ENCODE results near the gene EXOC2.

The EXOC2 gene

DNA sequence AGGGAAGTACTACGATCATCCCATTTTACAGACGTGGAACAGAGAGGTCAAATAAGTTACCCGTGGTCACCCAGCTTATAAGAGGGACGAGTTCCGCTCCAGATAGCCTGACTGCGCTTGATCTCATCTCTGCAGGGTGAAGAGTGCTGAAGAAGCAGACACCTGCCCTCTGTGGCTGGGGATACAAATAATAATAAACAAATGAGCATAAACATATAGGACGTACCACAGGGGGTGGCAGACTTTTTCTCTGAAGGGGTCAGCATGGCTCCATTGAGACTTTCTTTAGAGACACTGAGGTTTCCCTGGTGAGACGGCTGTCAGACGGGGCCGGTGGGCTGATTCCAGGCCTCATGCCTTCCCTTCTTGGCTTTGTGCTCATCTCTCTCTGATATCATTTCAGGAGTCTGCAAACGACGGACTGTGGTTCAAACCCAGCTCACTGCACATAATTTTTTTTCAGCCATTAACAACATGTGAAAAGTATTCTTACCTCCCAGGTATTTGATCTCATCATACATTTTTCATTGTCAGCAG lies 254.2 kb downstream of the EXOC2 start:
- 84% methylated on average over 11 of the region's 12 CpGs for WGBS
- Histone ChIP-seq H3K14ac (ENCODE audit: low read length in 2 of 2) (no peak overlapping the region), H4K8ac (ENCODE audit: low read length) (no peak overlapping the region), H2AFZ (ENCODE audit: low read depth, low read length) (no peak overlapping the region), H3K79me1 (replicated peaks; ENCODE audit: low read length, poor library complexity, severe bottlenecking) (no peaks in the 10 kb centered on the region), H3K9me3 (ENCODE audit: control insufficient read depth, low read length) (no peaks in the 10 kb centered on the region), H3K18ac (ENCODE audit: low read depth in 1 of 2, low read length in 2 of 2) (no peak overlapping the region), H2BK5ac (ENCODE audit: low read depth, low read length, poor library complexity, severe bottlenecking) (no peak overlapping the region), H3K4me3 (ENCODE audit: insufficient read depth in 1 of 2, low read depth in 1 of 2, low read length in 2 of 2) (no peak overlapping the region), H2BK12ac (ENCODE audit: low read length in 2 of 2) (no peak overlapping the region), H3K27ac (ENCODE audit: low read length, poor library complexity, severe bottlenecking) (no peak overlapping the region), H2BK15ac (ENCODE audit: low read depth, poor library complexity, severe bottlenecking) (no peak overlapping the region), H3K4ac (ENCODE audit: low read depth in 1 of 2, low read length in 2 of 2) (no peak overlapping the region), H3K23ac (ENCODE audit: low read length in 2 of 2) (no peak overlapping the region), H3K4me2 (ENCODE audit: low read length, poor library complexity, severe bottlenecking) (no peak overlapping the region), H3K36me3 (ENCODE audit: control insufficient read depth in 1 of 2, insufficient read depth in 2 of 2, low read depth in 1 of 2, low read length in 2 of 2) (no peaks in the 10 kb centered on the region), H4K91ac (ENCODE audit: low read length) (no peak overlapping the region), H3K9ac (ENCODE audit: low read length) (no peak overlapping the region), H3K27me3 (ENCODE audit: control insufficient read depth in 1 of 2, insufficient read depth in 1 of 2, low read length in 2 of 2) (peaks cover 5 to 23% of the 10 kb centered on the region in 2 experiments), H2BK120ac (ENCODE audit: low read depth, low read length) (no peak overlapping the region), H2AK5ac (ENCODE audit: low read length, severe bottlenecking) (no peak overlapping the region), H3K4me1 (ENCODE audit: control insufficient read depth, insufficient read depth, low read depth, low read length) (peaks cover 2% of the 10 kb centered on the region)
- no peak for DNase-seq

DNA sequence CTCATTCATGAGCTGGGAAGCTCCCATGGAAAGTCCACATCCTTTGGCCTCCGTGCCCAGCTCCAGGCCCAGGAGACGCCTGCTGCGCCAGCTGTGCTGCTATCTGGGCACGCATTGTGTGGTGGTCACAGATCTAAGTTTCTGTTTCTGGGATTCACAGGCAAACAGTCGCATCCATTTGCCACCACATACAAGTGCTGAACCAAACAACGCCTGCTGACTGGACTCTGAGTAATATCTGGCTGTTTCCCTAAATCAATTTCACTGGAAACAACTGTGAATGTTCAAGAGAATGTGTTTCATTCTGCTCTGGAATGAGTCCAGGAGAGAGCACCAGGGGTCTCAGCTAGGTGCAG lies 255.9 kb downstream of the EXOC2 start:
- H3K4ac ChIP-seq (ENCODE audit: low read depth in 1 of 2, low read length in 2 of 2), result no peak overlapping the region
- peak overlapping the region; percentile 84 for H3K9ac ChIP-seq (ENCODE audit: low read length)
- no peak overlapping the region for H2BK15ac ChIP-seq (ENCODE audit: low read depth, poor library complexity, severe bottlenecking)
- peaks cover 5 to 23% of the 10 kb centered on the region in 2 experiments for H3K27me3 ChIP-seq (ENCODE audit: control insufficient read depth in 1 of 2, insufficient read depth in 1 of 2, low read length in 2 of 2)
- peak overlapping the region in 1 of 2 experiments; percentile 75 for H3K4me3 ChIP-seq (ENCODE audit: insufficient read depth in 1 of 2, low read depth in 1 of 2, low read length in 2 of 2)
- no peak overlapping the region for H3K4me2 ChIP-seq (ENCODE audit: low read length, poor library complexity, severe bottlenecking)
- H3K79me1 ChIP-seq (replicated peaks; ENCODE audit: low read length, poor library complexity, severe bottlenecking), result no peaks in the 10 kb centered on the region
- no peaks in the 10 kb centered on the region for H3K36me3 ChIP-seq (ENCODE audit: control insufficient read depth in 1 of 2, insufficient read depth in 2 of 2, low read depth in 1 of 2, low read length in 2 of 2)
- H3K27ac ChIP-seq (ENCODE audit: low read length, poor library complexity, severe bottlenecking), result no peak overlapping the region
- no peak overlapping the region for H3K18ac ChIP-seq (ENCODE audit: low read depth in 1 of 2, low read length in 2 of 2)
- no peak overlapping the region for H4K8ac ChIP-seq (ENCODE audit: low read length)
- no peak overlapping the region for H2BK12ac ChIP-seq (ENCODE audit: low read length in 2 of 2)
- no peak overlapping the region for H2BK120ac ChIP-seq (ENCODE audit: low read depth, low read length)
- H3K23ac ChIP-seq (ENCODE audit: low read length in 2 of 2), result no peak overlapping the region
- no peak overlapping the region for H2AFZ ChIP-seq (ENCODE audit: low read depth, low read length)
- DNase-seq, result no peak
- WGBS, result 90% methylated on average over 6 of the region's 6 CpGs
- no peak overlapping the region for H3K14ac ChIP-seq (ENCODE audit: low read length in 2 of 2)
- H2BK5ac ChIP-seq (ENCODE audit: low read depth, low read length, poor library complexity, severe bottlenecking), result no peak overlapping the region
- H2AK5ac ChIP-seq (ENCODE audit: low read length, severe bottlenecking), result no peak overlapping the region
- H3K4me1 ChIP-seq (ENCODE audit: control insufficient read depth, insufficient read depth, low read depth, low read length), result peaks cover 4% of the 10 kb centered on the region
- no peaks in the 10 kb centered on the region for H3K9me3 ChIP-seq (ENCODE audit: control insufficient read depth, low read length)
- H4K91ac ChIP-seq (ENCODE audit: low read length), result no peak overlapping the region

DNA sequence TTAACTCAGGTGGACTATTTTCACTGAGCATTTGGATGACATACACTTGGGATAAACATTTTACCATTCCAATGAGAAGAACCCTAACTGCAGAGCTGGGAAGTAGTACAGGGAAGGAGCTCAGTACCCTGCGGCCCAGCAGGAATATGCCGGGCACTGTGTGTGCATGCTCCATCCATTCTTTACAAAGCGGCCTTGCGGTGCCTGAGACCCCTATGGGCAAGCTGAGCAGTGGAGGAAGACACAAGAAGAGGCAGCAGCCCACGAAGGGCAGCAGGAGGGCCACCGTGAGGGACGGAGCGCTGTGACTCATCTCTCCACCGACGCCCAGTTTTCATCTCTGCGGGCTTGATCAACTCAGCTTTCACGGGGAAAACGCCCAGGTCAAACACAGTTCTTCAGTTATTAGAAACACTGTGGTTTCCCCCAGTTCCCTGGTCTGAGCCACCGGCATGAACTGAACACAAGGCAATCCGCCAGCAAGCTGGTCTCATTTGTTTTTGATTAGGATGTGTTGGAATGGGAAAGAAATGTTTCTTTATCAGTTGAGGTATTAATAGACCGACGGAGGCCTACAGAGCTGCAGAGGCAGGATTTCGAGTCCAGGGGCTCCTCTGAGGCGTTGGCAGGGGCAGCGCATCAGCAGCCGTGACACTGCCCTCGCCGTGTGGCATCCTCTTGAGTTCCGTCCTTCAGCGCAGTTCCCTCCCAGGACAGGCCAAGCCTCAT lies 256.5 kb downstream of the EXOC2 start:
- Histone ChIP-seq H3K4ac (ENCODE audit: low read depth in 1 of 2, low read length in 2 of 2) (no peak overlapping the region), H3K79me1 (replicated peaks; ENCODE audit: low read length, poor library complexity, severe bottlenecking) (no peaks in the 10 kb centered on the region), H2BK15ac (ENCODE audit: low read depth, poor library complexity, severe bottlenecking) (no peak overlapping the region), H2BK120ac (ENCODE audit: low read depth, low read length) (no peak overlapping the region), H3K27ac (ENCODE audit: low read length, poor library complexity, severe bottlenecking) (no peak overlapping the region), H2BK12ac (ENCODE audit: low read length in 2 of 2) (no peak overlapping the region), H3K23ac (ENCODE audit: low read length in 2 of 2) (no peak overlapping the region), H3K9me3 (ENCODE audit: control insufficient read depth, low read length) (no peaks in the 10 kb centered on the region), H3K36me3 (ENCODE audit: control insufficient read depth in 1 of 2, insufficient read depth in 2 of 2, low read depth in 1 of 2, low read length in 2 of 2) (no peaks in the 10 kb centered on the region), H2AFZ (ENCODE audit: low read depth, low read length) (no peak overlapping the region), H4K91ac (ENCODE audit: low read length) (no peak overlapping the region), H3K27me3 (ENCODE audit: control insufficient read depth in 1 of 2, insufficient read depth in 1 of 2, low read length in 2 of 2) (peaks cover 5 to 23% of the 10 kb centered on the region in 2 experiments), H3K4me1 (ENCODE audit: control insufficient read depth, insufficient read depth, low read depth, low read length) (peaks cover 8% of the 10 kb centered on the region), H2AK5ac (ENCODE audit: low read length, severe bottlenecking) (no peak overlapping the region), H4K8ac (ENCODE audit: low read length) (no peak overlapping the region), H3K14ac (ENCODE audit: low read length in 2 of 2) (no peak overlapping the region), H3K9ac (ENCODE audit: low read length) (peak overlapping the region; percentile 84), H2BK5ac (ENCODE audit: low read depth, low read length, poor library complexity, severe bottlenecking) (no peak overlapping the region), H3K4me3 (ENCODE audit: insufficient read depth in 1 of 2, low read depth in 1 of 2, low read length in 2 of 2) (peak overlapping the region in 1 of 2 experiments; percentile 75), H3K4me2 (ENCODE audit: low read length, poor library complexity, severe bottlenecking) (no peak overlapping the region), H3K18ac (ENCODE audit: low read depth in 1 of 2, low read length in 2 of 2) (no peak overlapping the region)
- DNase-seq, result no peak
- WGBS, result 90% methylated on average over 25 of the region's 25 CpGs

DNA sequence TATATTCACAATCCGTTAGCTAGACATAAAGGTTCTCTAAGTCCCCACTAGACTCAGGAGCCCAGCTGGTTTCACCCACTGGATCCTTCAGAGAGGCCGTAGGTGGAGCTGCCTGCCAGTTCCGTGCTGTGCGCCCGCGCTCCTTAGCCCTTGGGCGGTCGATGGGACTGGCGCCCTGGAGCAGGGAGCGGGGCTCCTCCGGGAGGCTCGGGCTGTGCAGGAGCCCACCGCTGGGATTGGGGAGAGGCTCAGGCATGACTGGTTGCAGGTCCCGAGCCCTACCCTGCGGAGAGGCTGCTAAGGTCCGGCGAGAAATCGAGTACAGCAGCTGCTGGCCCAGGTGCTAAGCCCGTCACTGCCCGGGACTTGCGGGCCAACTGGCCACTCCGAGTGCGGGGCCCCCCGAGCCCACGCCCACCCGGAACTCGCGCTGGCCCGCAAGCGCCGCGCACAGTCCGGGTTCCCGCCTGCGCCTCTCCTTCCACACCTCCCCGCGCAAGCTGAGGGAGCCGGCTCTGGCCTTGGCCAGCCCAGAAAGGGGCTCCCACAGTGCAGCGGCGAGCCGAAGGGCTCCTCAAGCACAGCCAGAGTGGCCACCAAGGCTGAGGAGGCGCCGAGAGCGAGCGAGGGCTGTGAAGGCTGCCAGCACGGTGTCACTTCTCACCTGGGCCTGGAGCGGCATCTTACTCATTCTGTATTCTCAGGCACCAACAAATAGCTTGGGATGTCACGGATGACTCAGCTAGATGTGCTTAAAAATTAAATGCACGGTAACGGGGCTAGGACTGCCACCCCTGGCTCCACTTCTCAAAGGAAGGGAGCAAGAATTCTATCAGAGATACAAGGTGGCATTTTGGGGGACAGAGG lies 257.3 kb downstream of the EXOC2 start:
- Histone ChIP-seq H3K4me2 (ENCODE audit: low read length, poor library complexity, severe bottlenecking) (no peak overlapping the region), H2BK12ac (ENCODE audit: low read length in 2 of 2) (no peak overlapping the region), H3K14ac (ENCODE audit: low read length in 2 of 2) (no peak overlapping the region), H3K27me3 (ENCODE audit: control insufficient read depth in 1 of 2, insufficient read depth in 1 of 2, low read length in 2 of 2) (peaks cover 0 to 15% of the 10 kb centered on the region in 2 experiments), H3K4me1 (ENCODE audit: control insufficient read depth, insufficient read depth, low read depth, low read length) (peaks cover 10% of the 10 kb centered on the region), H3K23ac (ENCODE audit: low read length in 2 of 2) (no peak overlapping the region), H3K9ac (ENCODE audit: low read length) (peak overlapping the region; percentile 84), H2AK5ac (ENCODE audit: low read length, severe bottlenecking) (no peak overlapping the region), H4K8ac (ENCODE audit: low read length) (no peak overlapping the region), H3K27ac (ENCODE audit: low read length, poor library complexity, severe bottlenecking) (no peak overlapping the region), H3K36me3 (ENCODE audit: control insufficient read depth in 1 of 2, insufficient read depth in 2 of 2, low read depth in 1 of 2, low read length in 2 of 2) (no peaks in the 10 kb centered on the region), H3K9me3 (ENCODE audit: control insufficient read depth, low read length) (no peaks in the 10 kb centered on the region), H4K91ac (ENCODE audit: low read length) (no peak overlapping the region), H2BK120ac (ENCODE audit: low read depth, low read length) (no peak overlapping the region), H2AFZ (ENCODE audit: low read depth, low read length) (no peak overlapping the region), H2BK5ac (ENCODE audit: low read depth, low read length, poor library complexity, severe bottlenecking) (no peak overlapping the region), H3K4me3 (ENCODE audit: insufficient read depth in 1 of 2, low read depth in 1 of 2, low read length in 2 of 2) (peak overlapping the region in 1 of 2 experiments; percentile 12), H3K18ac (ENCODE audit: low read depth in 1 of 2, low read length in 2 of 2) (no peak overlapping the region), H3K4ac (ENCODE audit: low read depth in 1 of 2, low read length in 2 of 2) (no peak overlapping the region), H3K79me1 (replicated peaks; ENCODE audit: low read length, poor library complexity, severe bottlenecking) (no peaks in the 10 kb centered on the region), H2BK15ac (ENCODE audit: low read depth, poor library complexity, severe bottlenecking) (no peak overlapping the region)
- DNase-seq, result no peak
- 95% methylated on average over 50 of the region's 50 CpGs for WGBS

All from mesenchymal stem cell (in vitro differentiated cells and primary cell).